Smooth muscle cell of the coronary artery (primary cell): ENCODE results near the gene KLHL34. TPM values are rescaled to one million over a fixed set of nuclear protein-coding genes. Genes with fewer than 3 reads are reported as not detected.

Source experiments
- total RNA-seq: library from RNA; depleted of rRNA; stranded (reverse); fragments of >200 nt; gene quantifications from 2 replicates; pipeline ENCODE4 v1.2.3, GENCODE V29; 2014; ENCODE audit warnings: low replicate concordance

KLHL34 gene
- total RNA-seq, result not detected in 2 replicates

GRCh38 chrX:21658152-21658737, at the start of gene KLHL34:
TSS of gene KLHL34 (minus strand) at chrX:21658330. CDS start at chrX:21657788, 542 bp downstream.

Other genes starting within 250 kb of the KLHL34 start
- not detected in 2 replicates for gene SMPX, start 99.8 kb upstream of the KLHL34 start, total RNA-seq
- 4.3 and 5.3 TPM in 2 replicates for gene MBTPS2, start 181.3 kb upstream of the KLHL34 start, total RNA-seq
- gene YY2, start 197.7 kb upstream of the KLHL34 start, total RNA-seq, result 1.1 and 1.3 TPM in 2 replicates